HG02938 (cell line): ENCODE measurements around the gene CREB5.

Experiments
- ATAC-seq: cut with Tn5 transposase; IDR thresholded peaks from one replicate; pipeline ENCODE4 v1.9.1; 2021; ENCODE audit warnings: mild to moderate bottlenecking, moderate library complexity; ENCODE audit not compliant: unreplicated experiment

The CREB5 gene

DNA sequence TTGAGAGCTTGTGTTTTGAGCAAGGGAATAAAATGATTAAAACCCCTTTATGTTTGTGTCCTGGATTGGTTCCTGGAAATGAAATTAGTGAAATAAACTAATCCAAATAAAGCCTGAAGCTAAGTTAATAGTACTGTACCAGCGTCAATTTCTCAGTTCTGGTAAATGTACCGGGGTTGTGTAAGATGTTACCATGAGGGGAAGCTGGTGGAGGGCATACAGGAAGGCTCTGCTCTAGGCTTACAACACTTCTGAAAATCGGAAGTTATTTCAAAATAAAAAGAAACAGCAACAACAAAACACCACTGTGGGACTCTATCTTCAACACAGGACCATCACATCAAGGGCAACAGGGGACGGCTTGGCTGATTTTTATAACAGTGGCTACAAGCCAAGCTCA is 257.0 kb downstream of the CREB5 start:
- ATAC-seq: no peak

DNA sequence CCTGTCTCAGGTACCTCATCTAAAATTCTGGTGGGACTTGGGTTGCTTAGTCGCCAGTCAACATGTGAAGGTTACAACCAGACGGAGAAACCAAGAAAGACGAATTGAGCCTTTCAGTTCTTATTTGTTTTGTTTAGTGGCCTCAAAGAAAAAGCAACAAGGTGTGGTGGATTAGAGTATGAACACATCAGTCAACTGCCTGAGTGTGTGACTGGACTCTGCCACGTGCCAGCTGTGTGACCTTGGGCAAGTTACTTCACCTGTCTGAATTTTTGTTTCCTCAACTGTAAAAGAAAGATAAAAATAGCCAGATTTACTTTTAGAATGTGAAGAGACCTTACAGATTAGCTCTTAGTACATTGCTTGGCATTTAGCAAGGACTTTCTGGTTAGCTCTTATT is 259.2 kb downstream of the CREB5 start:
- ATAC-seq: no peak

GRCh38 chr7:28672397-28672797 is 260.1 kb downstream of the CREB5 start:
- ATAC-seq: no peak

DNA sequence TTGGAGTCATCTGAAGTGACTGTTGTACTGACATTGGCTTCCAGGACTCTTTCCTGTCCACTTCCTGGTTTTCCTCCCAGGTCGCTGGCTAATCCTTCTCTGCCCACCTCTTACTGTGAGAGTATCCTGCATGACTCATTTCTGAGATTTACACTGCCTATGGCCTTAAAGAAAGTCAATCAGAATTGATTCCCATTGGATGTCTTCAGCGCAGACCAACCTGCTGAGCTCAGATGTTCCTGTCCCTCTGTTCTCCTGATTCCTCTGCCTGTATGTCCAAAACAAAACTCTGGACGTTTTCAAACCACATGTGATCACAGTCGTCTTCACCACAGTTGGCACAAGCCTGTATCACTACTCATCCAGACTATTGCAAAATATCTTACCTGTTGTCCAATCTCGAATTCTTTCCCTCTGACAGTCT is 262.1 kb downstream of the CREB5 start:
- no peak for ATAC-seq

GRCh38 chr7:28675429-28675828 is 263.1 kb downstream of the CREB5 start:
- no peak for ATAC-seq

DNA sequence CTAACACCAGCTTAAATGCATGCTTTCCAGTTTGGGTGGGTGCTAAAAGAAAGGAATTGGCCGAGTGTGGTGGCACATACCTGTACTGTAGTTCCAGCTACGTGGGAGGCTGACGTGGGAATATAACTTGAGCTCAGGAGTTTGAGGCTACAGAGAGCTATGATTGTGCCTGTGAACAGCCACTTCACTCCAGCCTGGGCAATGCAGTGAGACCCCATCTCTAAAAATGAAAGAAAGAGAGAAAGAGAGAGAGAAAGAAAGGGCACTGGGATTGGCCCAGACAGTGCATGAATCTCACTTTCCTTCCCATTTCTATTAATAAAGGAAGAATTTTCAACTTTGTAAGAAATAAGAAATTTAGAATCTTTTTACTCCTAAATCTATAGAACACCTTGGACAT is 265.4 kb downstream of the CREB5 start:
- no peak for ATAC-seq

- ATAC-seq: no peak
Observed at GRCh38 chr7:28678431-28678965, 266.2 kb downstream of the CREB5 start.

GRCh38 chr7:28681693-28682310 is 269.5 kb downstream of the CREB5 start:
- ATAC-seq: no peak

GRCh38 chr7:28682801-28683200 is 270.5 kb downstream of the CREB5 start:
- no peak for ATAC-seq

GRCh38 chr7:28684650-28685241 is 272.4 kb downstream of the CREB5 start:
- no peak for ATAC-seq

DNA sequence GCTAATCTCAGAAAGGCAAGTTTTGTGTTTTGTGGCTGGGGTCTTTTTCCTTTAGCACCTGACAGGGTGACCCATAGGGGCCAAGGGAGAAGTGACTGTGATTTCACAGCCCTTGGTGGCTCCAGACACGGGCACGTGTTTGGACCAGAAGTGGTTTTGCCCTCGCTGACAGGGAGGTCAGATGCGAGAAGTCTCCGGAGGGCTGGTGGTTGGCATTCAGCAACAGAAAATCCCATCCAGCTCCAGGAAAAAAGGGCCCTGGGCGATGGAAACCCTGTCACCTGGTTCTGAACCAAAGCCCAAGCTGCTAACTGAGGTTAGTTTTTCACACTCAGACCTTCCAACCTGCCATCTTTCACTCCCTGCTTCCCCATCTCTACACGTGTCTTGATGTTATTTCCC is 272.9 kb downstream of the CREB5 start:
- no peak for ATAC-seq

DNA sequence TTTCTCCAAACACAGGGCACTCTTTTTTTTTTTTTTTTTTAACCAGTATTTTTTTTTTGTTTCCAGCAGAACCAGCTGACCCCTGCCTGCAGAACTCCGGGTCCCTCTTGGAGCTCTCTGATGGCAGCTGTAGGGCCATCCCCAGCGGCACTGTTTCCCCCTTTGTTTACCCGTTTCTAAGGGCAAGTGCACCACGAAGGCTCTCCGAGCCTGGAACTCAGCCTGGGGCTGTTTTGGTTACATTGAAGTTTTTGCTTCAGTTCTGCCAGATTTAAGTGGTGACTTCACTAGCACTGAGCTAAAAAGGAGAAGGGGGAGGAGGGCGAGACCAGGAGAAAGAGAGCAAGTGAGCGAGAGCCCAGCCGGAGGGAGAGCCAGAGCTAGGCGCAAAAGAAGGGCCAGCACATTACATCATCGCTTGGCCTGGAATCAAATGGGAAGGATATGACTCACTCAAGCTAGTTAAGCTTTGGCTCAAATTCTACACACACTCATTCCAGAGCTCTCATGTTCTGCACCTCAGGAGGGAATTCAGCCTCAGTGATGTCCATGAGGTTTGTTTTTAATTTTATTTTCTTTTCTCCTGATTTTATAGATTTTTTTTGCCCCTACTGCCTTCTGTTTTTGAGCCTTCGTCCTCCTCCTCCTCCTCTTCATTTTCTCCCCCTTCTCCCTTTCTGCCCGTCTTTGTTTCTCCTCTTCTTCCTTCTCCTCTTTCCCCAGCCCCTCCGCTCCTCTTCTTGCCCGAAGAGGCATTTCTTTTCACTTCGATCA is 273.5 kb downstream of the CREB5 start:
- ATAC-seq: no peak

GRCh38 chr7:28686418-28686800 is 274.1 kb downstream of the CREB5 start:
- no peak for ATAC-seq

DNA sequence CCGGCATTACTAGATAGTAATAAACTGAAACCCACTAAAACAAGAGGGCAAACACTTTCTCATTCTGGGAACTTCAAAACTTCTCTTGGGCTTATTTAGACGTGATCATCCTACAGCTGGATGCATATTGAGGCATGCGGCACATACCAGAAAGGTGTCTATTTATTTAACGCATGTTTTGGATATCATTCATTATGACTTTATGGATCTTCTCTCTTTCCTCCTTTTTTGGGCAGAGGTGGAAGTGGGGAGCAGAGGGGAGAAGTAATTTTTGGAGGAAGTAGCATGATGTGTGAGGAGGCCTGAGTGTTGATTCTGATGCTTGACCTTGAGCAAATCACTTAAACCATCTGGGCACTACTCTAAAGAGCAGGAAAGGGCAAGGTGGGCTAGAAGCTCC is 275.2 kb downstream of the CREB5 start:
- ATAC-seq: no peak

GRCh38 chr7:28688174-28688573 is 275.9 kb downstream of the CREB5 start:
- no peak for ATAC-seq

- ATAC-seq: no peak
Observed at GRCh38 chr7:28688651-28689050, 276.3 kb downstream of the CREB5 start.

DNA sequence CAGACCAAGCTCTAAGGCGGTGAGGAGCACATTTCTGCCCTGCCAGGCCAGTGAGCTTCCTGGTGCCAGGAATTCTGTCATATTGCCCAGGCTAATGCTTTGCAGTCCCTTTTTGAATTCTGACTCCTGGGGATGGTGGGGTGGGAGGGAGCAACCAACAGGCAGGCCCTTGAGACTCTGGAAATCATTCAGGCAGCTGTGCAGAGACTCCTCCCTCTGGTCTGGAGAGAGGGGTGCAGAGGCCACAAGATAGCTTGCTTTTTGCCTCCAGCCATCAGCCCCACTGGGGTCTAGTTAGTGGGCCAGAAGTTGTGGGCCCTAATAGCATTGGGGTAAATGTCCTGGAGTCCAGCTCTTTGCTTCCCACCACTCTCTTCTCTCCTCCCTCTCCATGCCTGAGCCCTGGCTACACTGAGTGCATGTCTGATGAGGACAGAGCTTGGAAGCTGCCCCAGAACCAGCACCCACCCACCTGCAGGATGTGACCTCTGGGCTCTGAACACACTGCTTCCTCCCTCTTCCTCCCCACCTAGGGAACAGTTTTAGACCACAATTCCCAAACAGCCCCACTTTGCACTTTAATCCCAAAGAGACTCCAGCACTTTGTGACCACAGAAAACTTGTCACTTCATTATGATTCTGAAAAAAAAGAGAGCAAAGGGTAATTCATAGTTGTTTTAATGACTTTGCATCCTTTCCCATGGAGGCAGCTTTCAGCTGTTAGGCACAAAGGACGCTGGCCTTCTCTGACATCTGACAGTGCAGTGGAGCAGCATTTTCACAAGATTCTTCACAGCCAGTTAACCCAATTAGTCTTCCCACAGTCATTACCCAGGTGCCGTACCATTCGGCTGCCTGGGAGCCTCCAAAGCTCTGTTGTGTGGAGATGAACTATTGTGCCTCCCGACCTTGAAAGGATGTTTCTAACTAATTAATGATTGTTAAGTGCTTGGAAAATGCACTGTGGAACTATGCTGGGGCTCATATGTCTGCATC is 283.3 kb downstream of the CREB5 start:
- no peak for ATAC-seq

GRCh38 chr7:28697913-28698563 is 285.7 kb downstream of the CREB5 start:
- no peak for ATAC-seq

DNA sequence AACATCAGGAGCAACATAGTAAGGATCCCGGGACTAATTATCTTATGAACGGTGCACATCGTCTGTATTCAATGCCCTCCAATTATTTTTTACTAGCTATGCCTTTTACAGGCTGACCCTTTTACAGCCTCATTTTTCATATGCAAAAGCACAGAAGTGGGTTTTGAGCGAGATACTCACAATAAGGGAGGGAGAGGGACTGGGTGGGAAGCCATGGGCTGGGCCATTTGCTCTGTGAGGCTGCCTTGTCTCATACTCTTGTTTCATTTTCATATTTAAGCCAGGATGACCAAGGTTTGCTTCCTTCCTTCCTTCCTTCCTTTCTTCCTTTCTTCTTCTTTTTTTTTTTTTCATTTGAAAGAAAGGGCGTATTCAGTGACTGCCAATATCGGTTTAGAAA is 286.5 kb downstream of the CREB5 start:
- no peak for ATAC-seq

DNA sequence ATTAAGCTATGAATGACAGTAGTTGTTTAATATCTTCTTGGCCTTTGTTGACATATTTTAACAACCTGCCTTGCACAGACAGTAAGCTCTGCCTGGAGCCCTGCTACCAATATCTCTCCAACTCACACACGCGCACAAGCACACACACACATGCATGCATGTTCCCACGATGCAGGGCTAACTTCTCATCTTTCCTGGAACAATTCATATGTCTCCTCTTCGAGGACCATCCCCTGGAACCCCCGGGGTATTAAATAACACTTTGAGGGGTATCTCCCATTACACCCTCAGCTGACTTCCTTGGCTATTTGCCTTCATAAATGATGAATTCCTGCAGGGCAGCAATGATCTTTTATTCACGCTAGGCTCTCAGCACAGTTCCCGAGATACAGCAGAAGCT is 287.8 kb downstream of the CREB5 start:
- no peak for ATAC-seq
